ENCODE measurements around the gene MPV17L2.

The MPV17L2 gene

GRCh38 chr19:18226956-18227780, 34.1 kb downstream of the MPV17L2 start:
- no peak overlapping the region for H2BK5ac ChIP-seq (ENCODE audit: low read depth, low read length, poor library complexity, severe bottlenecking)
- no peak for DNase-seq
- no peak overlapping the region for H3K14ac ChIP-seq (ENCODE audit: low read length in 2 of 2)
- no peaks in the 10 kb centered on the region for H3K9me3 ChIP-seq (ENCODE audit: control insufficient read depth, low read length)
- H3K4me1 ChIP-seq (ENCODE audit: control insufficient read depth, insufficient read depth, low read depth, low read length) = peaks cover 20% of the 10 kb centered on the region
- no peak overlapping the region for H4K91ac ChIP-seq (ENCODE audit: low read length)
- H3K4ac ChIP-seq (ENCODE audit: low read depth in 1 of 2, low read length in 2 of 2) = no peak overlapping the region
- no peak overlapping the region for H3K23ac ChIP-seq (ENCODE audit: low read length in 2 of 2)
- no peak overlapping the region for H2AFZ ChIP-seq (ENCODE audit: low read depth, low read length)
- no peak overlapping the region for H3K4me2 ChIP-seq (ENCODE audit: low read length, poor library complexity, severe bottlenecking)
- H2BK120ac ChIP-seq (ENCODE audit: low read depth, low read length) = no peak overlapping the region
- H3K27me3 ChIP-seq (ENCODE audit: control insufficient read depth in 1 of 2, insufficient read depth in 1 of 2, low read length in 2 of 2) = peaks cover 39 to 61% of the 10 kb centered on the region in 2 experiments
- no peak overlapping the region for H4K8ac ChIP-seq (ENCODE audit: low read length)
- H3K18ac ChIP-seq (ENCODE audit: low read depth in 1 of 2, low read length in 2 of 2) = no peak overlapping the region
- H2BK15ac ChIP-seq (ENCODE audit: low read depth, poor library complexity, severe bottlenecking) = no peak overlapping the region
- no peaks in the 10 kb centered on the region for H3K36me3 ChIP-seq (ENCODE audit: control insufficient read depth in 1 of 2, insufficient read depth in 2 of 2, low read depth in 1 of 2, low read length in 2 of 2)
- no peak overlapping the region for H2BK12ac ChIP-seq (ENCODE audit: low read length in 2 of 2)
- no peak overlapping the region for H3K27ac ChIP-seq (ENCODE audit: low read length, poor library complexity, severe bottlenecking)
- no peak overlapping the region for H3K9ac ChIP-seq (ENCODE audit: low read length)
- no peak overlapping the region for H2AK5ac ChIP-seq (ENCODE audit: low read length, severe bottlenecking)
- H3K4me3 ChIP-seq (ENCODE audit: insufficient read depth in 1 of 2, low read depth in 1 of 2, low read length in 2 of 2) = no peak overlapping the region
- WGBS = 91% methylated on average over 18 of the region's 18 CpGs
- H3K79me1 ChIP-seq (replicated peaks; ENCODE audit: low read length, poor library complexity, severe bottlenecking) = no peaks in the 10 kb centered on the region

GRCh38 chr19:18227781-18228271, 34.8 kb downstream of the MPV17L2 start:
- Histone ChIP-seq H3K36me3 (ENCODE audit: control insufficient read depth in 1 of 2, insufficient read depth in 2 of 2, low read depth in 1 of 2, low read length in 2 of 2) (no peaks in the 10 kb centered on the region), H3K18ac (ENCODE audit: low read depth in 1 of 2, low read length in 2 of 2) (no peak overlapping the region), H2BK12ac (ENCODE audit: low read length in 2 of 2) (no peak overlapping the region), H2BK120ac (ENCODE audit: low read depth, low read length) (no peak overlapping the region), H3K14ac (ENCODE audit: low read length in 2 of 2) (no peak overlapping the region), H3K4me3 (ENCODE audit: insufficient read depth in 1 of 2, low read depth in 1 of 2, low read length in 2 of 2) (no peak overlapping the region), H2AFZ (ENCODE audit: low read depth, low read length) (no peak overlapping the region), H3K27me3 (ENCODE audit: control insufficient read depth in 1 of 2, insufficient read depth in 1 of 2, low read length in 2 of 2) (peaks cover 45 to 66% of the 10 kb centered on the region in 2 experiments), H3K27ac (ENCODE audit: low read length, poor library complexity, severe bottlenecking) (no peak overlapping the region), H4K91ac (ENCODE audit: low read length) (no peak overlapping the region), H3K4me2 (ENCODE audit: low read length, poor library complexity, severe bottlenecking) (no peak overlapping the region), H3K23ac (ENCODE audit: low read length in 2 of 2) (no peak overlapping the region), H3K79me1 (replicated peaks; ENCODE audit: low read length, poor library complexity, severe bottlenecking) (no peaks in the 10 kb centered on the region), H2AK5ac (ENCODE audit: low read length, severe bottlenecking) (no peak overlapping the region), H3K9ac (ENCODE audit: low read length) (no peak overlapping the region), H4K8ac (ENCODE audit: low read length) (no peak overlapping the region), H2BK5ac (ENCODE audit: low read depth, low read length, poor library complexity, severe bottlenecking) (no peak overlapping the region), H2BK15ac (ENCODE audit: low read depth, poor library complexity, severe bottlenecking) (no peak overlapping the region), H3K4me1 (ENCODE audit: control insufficient read depth, insufficient read depth, low read depth, low read length) (peaks cover 24% of the 10 kb centered on the region), H3K9me3 (ENCODE audit: control insufficient read depth, low read length) (no peaks in the 10 kb centered on the region), H3K4ac (ENCODE audit: low read depth in 1 of 2, low read length in 2 of 2) (no peak overlapping the region)
- WGBS = 76% methylated on average over 6 of the region's 6 CpGs
- DNase-seq = no peak

- Histone ChIP-seq H3K27ac (ENCODE audit: low read length, poor library complexity, severe bottlenecking) (no peak overlapping the region), H3K4me1 (ENCODE audit: control insufficient read depth, insufficient read depth, low read depth, low read length) (peaks cover 21% of the 10 kb centered on the region), H3K4me3 (ENCODE audit: insufficient read depth in 1 of 2, low read depth in 1 of 2, low read length in 2 of 2) (no peak overlapping the region), H3K9ac (ENCODE audit: low read length) (no peak overlapping the region), H3K18ac (ENCODE audit: low read depth in 1 of 2, low read length in 2 of 2) (no peak overlapping the region), H4K8ac (ENCODE audit: low read length) (no peak overlapping the region), H2AFZ (ENCODE audit: low read depth, low read length) (no peak overlapping the region), H2AK5ac (ENCODE audit: low read length, severe bottlenecking) (no peak overlapping the region), H3K14ac (ENCODE audit: low read length in 2 of 2) (no peak overlapping the region), H2BK120ac (ENCODE audit: low read depth, low read length) (no peak overlapping the region), H3K79me1 (replicated peaks; ENCODE audit: low read length, poor library complexity, severe bottlenecking) (no peaks in the 10 kb centered on the region), H2BK5ac (ENCODE audit: low read depth, low read length, poor library complexity, severe bottlenecking) (no peak overlapping the region), H3K36me3 (ENCODE audit: control insufficient read depth in 1 of 2, insufficient read depth in 2 of 2, low read depth in 1 of 2, low read length in 2 of 2) (no peaks in the 10 kb centered on the region), H3K27me3 (ENCODE audit: control insufficient read depth in 1 of 2, insufficient read depth in 1 of 2, low read length in 2 of 2) (peaks cover 56 to 82% of the 10 kb centered on the region in 2 experiments), H2BK12ac (ENCODE audit: low read length in 2 of 2) (no peak overlapping the region), H4K91ac (ENCODE audit: low read length) (no peak overlapping the region), H3K4ac (ENCODE audit: low read depth in 1 of 2, low read length in 2 of 2) (no peak overlapping the region), H3K4me2 (ENCODE audit: low read length, poor library complexity, severe bottlenecking) (no peak overlapping the region), H3K9me3 (ENCODE audit: control insufficient read depth, low read length) (no peaks in the 10 kb centered on the region), H3K23ac (ENCODE audit: low read length in 2 of 2) (no peak overlapping the region), H2BK15ac (ENCODE audit: low read depth, poor library complexity, severe bottlenecking) (no peak overlapping the region)
- no peak for DNase-seq
- 84% methylated on average over 5 of the region's 5 CpGs for WGBS
Observed at GRCh38 chr19:18229474-18229873, 36.5 kb downstream of the MPV17L2 start.

- Histone ChIP-seq H3K79me1 (replicated peaks; ENCODE audit: low read length, poor library complexity, severe bottlenecking) (no peaks in the 10 kb centered on the region), H2BK12ac (ENCODE audit: low read length in 2 of 2) (no peak overlapping the region), H2BK5ac (ENCODE audit: low read depth, low read length, poor library complexity, severe bottlenecking) (no peak overlapping the region), H2AFZ (ENCODE audit: low read depth, low read length) (no peak overlapping the region), H3K23ac (ENCODE audit: low read length in 2 of 2) (no peak overlapping the region), H2BK15ac (ENCODE audit: low read depth, poor library complexity, severe bottlenecking) (no peak overlapping the region), H3K9me3 (ENCODE audit: control insufficient read depth, low read length) (no peaks in the 10 kb centered on the region), H2AK5ac (ENCODE audit: low read length, severe bottlenecking) (no peak overlapping the region), H3K4me1 (ENCODE audit: control insufficient read depth, insufficient read depth, low read depth, low read length) (peaks cover 18% of the 10 kb centered on the region), H3K4ac (ENCODE audit: low read depth in 1 of 2, low read length in 2 of 2) (no peak overlapping the region), H3K18ac (ENCODE audit: low read depth in 1 of 2, low read length in 2 of 2) (no peak overlapping the region), H3K27ac (ENCODE audit: low read length, poor library complexity, severe bottlenecking) (no peak overlapping the region), H3K9ac (ENCODE audit: low read length) (no peak overlapping the region), H2BK120ac (ENCODE audit: low read depth, low read length) (no peak overlapping the region), H3K4me3 (ENCODE audit: insufficient read depth in 1 of 2, low read depth in 1 of 2, low read length in 2 of 2) (no peak overlapping the region), H3K4me2 (ENCODE audit: low read length, poor library complexity, severe bottlenecking) (no peak overlapping the region), H3K27me3 (ENCODE audit: control insufficient read depth in 1 of 2, insufficient read depth in 1 of 2, low read length in 2 of 2) (peaks cover 54 to 84% of the 10 kb centered on the region in 2 experiments), H4K8ac (ENCODE audit: low read length) (no peak overlapping the region), H4K91ac (ENCODE audit: low read length) (no peak overlapping the region), H3K36me3 (ENCODE audit: control insufficient read depth in 1 of 2, insufficient read depth in 2 of 2, low read depth in 1 of 2, low read length in 2 of 2) (no peaks in the 10 kb centered on the region), H3K14ac (ENCODE audit: low read length in 2 of 2) (no peak overlapping the region)
- WGBS = 65% methylated on average over 4 of the region's 4 CpGs
- no peak for DNase-seq
Observed at GRCh38 chr19:18229915-18230314, 36.9 kb downstream of the MPV17L2 start.

All from mesenchymal stem cell (in vitro differentiated cells and primary cell).